Measurements from ENCODE around the gene PLEKHG3. TPM values are rescaled to one million over a fixed set of nuclear protein-coding genes. Genes with fewer than 3 reads are reported as not detected.
A peak's percentile ranks its signal among the peaks of the same experiment; 100 is the strongest.

The PLEKHG3 gene
- total and polyA plus RNA-seq, 9 donors = 17.5 to 92.9 (median 67.7) TPM

DNA sequence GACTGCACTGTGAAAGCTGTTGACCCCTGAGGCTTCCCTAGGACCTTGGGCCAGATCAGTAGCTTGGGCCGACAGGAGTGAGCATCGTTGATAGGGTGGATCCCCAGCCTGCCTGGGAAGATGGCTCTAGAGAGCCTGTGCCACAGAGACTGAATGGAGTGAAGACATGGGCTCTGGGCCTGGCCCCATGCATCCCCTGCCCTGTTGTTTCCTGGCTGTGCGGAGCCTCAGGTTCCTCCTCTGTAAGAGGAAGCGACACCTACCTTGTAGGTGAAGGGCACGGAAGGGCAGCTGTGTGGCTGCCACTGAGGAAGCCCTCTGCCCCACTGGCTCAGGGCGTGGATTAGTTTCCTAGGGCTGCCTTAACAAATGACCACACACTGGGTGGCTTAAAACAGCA, 23.9 kb downstream of the PLEKHG3 start:
- TF ChIP-seq EP300 (IDR thresholded peaks at IDR 0.05) = no peak
- peaks cover 2% of the 10 kb centered on the region for H3K4me1 ChIP-seq (ENCODE audit: insufficient read depth)
- WGBS, 3 donors = 77 to 84% (median 79%) methylated on average over 6 of the region's 6 CpGs

DNA sequence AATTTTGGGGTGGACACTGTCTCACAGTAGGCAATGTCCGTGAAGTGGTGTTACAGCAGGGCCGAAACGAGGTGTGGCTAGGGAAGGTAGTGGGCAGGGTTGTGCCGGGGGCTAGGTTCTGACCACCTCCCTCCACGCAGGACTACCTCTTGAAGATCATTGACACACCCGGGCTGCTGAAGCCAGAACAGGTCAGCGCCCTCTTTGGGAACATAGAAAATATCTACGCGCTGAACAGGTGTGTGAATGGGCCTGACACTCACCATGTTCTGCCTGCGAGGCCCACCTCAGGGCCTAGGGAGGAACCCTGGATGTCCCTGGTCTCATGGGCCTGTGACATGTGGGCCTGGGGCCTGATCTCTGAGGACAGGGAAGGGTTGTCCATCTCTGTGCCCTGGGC, 24.6 kb downstream of the PLEKHG3 start:
- intact Hi-C loops (cut with DNase I) = no loop called here
- Histone ChIP-seq H3K27me3 (no peaks in the 10 kb centered on the region), H3K4me3 (no peak overlapping the region), H3K27ac (no peak overlapping the region), H3K36me3 (peaks cover 2% of the 10 kb centered on the region), H3K9me3 (no peaks in the 10 kb centered on the region), H3K4me1 (ENCODE audit: insufficient read depth) (peaks cover 2% of the 10 kb centered on the region)
- 93 to 95% (median 95%) methylated on average over 10 of the region's 10 CpGs for WGBS, 3 donors
- peak in 2 of 5 donors; percentile 10 to 13 for DNase-seq
- TF ChIP-seq POLR2A (IDR thresholded peaks at IDR 0.05) (no peak), EP300 (IDR thresholded peaks at IDR 0.05) (no peak)
- TF ChIP-seq, protein P1, sequence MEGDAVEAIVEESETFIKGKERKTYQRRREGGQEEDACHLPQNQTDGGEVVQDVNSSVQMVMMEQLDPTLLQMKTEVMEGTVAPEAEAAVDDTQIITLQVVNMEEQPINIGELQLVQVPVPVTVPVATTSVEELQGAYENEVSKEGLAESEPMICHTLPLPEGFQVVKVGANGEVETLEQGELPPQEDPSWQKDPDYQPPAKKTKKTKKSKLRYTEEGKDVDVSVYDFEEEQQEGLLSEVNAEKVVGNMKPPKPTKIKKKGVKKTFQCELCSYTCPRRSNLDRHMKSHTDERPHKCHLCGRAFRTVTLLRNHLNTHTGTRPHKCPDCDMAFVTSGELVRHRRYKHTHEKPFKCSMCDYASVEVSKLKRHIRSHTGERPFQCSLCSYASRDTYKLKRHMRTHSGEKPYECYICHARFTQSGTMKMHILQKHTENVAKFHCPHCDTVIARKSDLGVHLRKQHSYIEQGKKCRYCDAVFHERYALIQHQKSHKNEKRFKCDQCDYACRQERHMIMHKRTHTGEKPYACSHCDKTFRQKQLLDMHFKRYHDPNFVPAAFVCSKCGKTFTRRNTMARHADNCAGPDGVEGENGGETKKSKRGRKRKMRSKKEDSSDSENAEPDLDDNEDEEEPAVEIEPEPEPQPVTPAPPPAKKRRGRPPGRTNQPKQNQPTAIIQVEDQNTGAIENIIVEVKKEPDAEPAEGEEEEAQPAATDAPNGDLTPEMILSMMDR (IDR thresholded peaks at IDR 0.05) = no peak

More for the DNA sequence above, 23.9 kb downstream of the PLEKHG3 start:
- intact Hi-C loops (cut with DNase I) = no loop called here
- no peak overlapping the region for H3K27ac ChIP-seq
- no peaks in the 10 kb centered on the region for H3K9me3 ChIP-seq
- DNase-seq = peak in 2 of 5 donors; percentile 8 to 22
- peaks cover 2% of the 10 kb centered on the region for H3K36me3 ChIP-seq
- no peak overlapping the region for H3K4me3 ChIP-seq
- H3K27me3 ChIP-seq = no peaks in the 10 kb centered on the region

DNA sequence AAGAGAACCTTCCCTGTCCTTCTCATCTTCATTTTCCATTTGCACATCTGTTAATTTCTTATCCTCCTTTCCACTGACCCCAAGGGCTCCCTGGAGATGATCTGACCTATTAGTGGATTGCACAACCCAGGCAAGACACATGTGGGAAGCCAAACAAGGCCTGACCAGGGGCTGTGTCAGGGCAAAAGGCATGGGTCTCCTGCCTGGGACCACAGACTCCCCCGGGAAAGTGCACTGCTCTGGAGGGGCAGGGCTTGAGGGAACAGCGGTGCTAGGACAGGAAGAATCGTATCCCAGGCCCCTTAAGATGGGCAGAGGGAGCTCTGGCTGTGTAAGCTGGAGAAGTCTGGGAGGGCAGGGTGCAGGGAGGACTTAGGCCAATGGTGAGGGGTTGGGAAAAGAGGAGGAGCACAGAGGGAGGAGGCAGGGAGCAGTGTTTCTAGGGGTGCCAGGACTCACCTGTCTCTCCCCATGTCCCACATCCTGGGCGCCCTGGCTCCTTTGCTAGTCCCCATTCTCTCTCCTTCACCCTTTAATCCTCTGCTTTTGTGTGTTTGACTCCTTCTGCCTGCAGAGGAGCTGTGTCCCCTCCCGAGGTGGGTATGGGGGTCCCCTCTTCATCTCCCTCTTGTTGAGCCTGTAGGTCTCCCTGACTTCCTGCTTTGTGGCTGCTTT, 25.3 kb downstream of the PLEKHG3 start:
- TF ChIP-seq, protein P1 (IDR thresholded peaks at IDR 0.05) = no peak
- TF ChIP-seq POLR2A (IDR thresholded peaks at IDR 0.05) (no peak), EP300 (IDR thresholded peaks at IDR 0.05) (no peak)
- Histone ChIP-seq H3K27me3 (no peaks in the 10 kb centered on the region), H3K4me1 (ENCODE audit: insufficient read depth) (peaks cover 2% of the 10 kb centered on the region), H3K9me3 (no peaks in the 10 kb centered on the region), H3K27ac (no peak overlapping the region), H3K36me3 (peaks cover 2% of the 10 kb centered on the region), H3K4me3 (no peak overlapping the region)
- 72 to 76% (median 75%) methylated on average over 5 of the region's 5 CpGs for WGBS, 3 donors
- intact Hi-C loops (cut with DNase I) = no loop called here
- DNase-seq = peak in 2 of 5 donors; percentile 9 to 27

DNA sequence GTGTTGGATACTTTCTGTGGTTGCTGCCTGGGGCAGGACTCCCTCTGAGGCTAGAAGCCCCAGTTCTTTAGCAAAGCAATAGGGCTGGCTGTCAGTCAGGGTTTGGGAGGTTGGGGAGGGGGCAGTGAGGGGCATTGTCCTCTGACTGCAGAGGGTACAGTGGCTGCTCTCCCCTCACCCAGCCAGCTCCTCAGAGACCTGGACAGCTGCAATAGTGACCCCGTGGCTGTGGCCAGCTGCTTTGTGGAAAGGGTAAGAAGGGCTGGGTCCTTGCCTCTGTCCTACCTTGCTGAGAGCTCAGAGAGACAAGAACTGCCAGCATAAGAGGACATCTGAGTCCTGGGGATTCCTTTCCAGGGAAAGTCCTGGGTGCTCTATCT, 25.8 kb downstream of the PLEKHG3 start:
- intact Hi-C loops (cut with DNase I) = no loop called here
- peaks cover 2% of the 10 kb centered on the region for H3K4me1 ChIP-seq (ENCODE audit: insufficient read depth)
- no peak overlapping the region for H3K4me3 ChIP-seq
- 74 to 100% (median 89%) methylated on average over 1 of the region's 1 CpG for WGBS, 3 donors
- no peak overlapping the region for H3K27ac ChIP-seq
- H3K9me3 ChIP-seq = no peaks in the 10 kb centered on the region
- TF ChIP-seq, protein P1 (IDR thresholded peaks at IDR 0.05) = no peak
- TF ChIP-seq POLR2A (IDR thresholded peaks at IDR 0.05) = no peak
- no peak for TF ChIP-seq EP300 (IDR thresholded peaks at IDR 0.05)
- peaks cover 2% of the 10 kb centered on the region for H3K36me3 ChIP-seq
- peak in 2 of 5 donors; percentile 13 to 16 for DNase-seq
- no peaks in the 10 kb centered on the region for H3K27me3 ChIP-seq

DNA sequence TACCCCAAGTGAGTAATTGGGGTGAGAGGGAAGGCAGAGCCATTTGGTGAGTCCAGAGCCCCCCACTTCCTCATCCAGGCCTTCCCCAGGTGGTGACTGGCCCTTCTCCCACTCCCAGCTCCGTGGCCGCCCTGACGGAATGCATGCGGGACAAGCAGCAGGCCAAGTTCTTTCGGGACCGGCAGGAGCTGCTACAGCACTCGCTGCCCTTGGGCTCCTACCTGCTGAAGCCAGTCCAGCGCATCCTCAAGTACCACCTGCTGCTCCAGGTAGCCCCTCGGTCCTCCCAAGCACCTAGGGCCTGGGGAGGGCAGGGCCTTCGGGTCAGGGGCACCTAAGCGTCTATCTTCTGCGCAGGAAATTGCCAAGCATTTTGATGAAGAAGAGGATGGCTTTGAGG, 26.5 kb downstream of the PLEKHG3 start:
- no peaks in the 10 kb centered on the region for H3K4me1 ChIP-seq (ENCODE audit: insufficient read depth)
- WGBS, 3 donors = 88 to 95% (median 89%) methylated on average over 12 of the region's 12 CpGs
- TF ChIP-seq, protein P1 (IDR thresholded peaks at IDR 0.05) = no peak
- TF ChIP-seq EP300 (IDR thresholded peaks at IDR 0.05) = no peak
- no peak for TF ChIP-seq POLR2A (IDR thresholded peaks at IDR 0.05)
- H3K4me3 ChIP-seq = no peak overlapping the region
- H3K27me3 ChIP-seq = no peaks in the 10 kb centered on the region
- peaks cover 2% of the 10 kb centered on the region for H3K36me3 ChIP-seq
- no peak overlapping the region for H3K27ac ChIP-seq
- no peaks in the 10 kb centered on the region for H3K9me3 ChIP-seq
- DNase-seq = peak in 2 of 5 donors; percentile 19 to 28
- intact Hi-C loops (cut with DNase I) = no loop called here
